IMR-90 (cell line): ENCODE measurements around the gene PCMTD2. TPM values are rescaled to one million over a fixed set of nuclear protein-coding genes. Genes with fewer than 3 reads are reported as not detected.

ENCODE experiments used
- ATAC-seq: fragments of 200-7000 bp; cut with Tn5 transposase; 2 replicates; pipeline ENCODE4 v1.9.1; 2020; ENCODE audit warnings: low read depth, mild to moderate bottlenecking, moderate library complexity
- BruUV-seq: library from RNA; stranded (reverse); fragments of 400-500 nt; replicated peaks from 2 replicates; lab custom pipeline; 2021; lab: Mats Ljungman, UMichigan
- CTCF ChIA-PET: fragments of 300-600 bp; formaldehyde crosslinking; extraction: SDS; loops from one replicate; lab custom pipeline; 2021; ENCODE audit warnings: antibody characterized with exemption; lab: Yijun Ruan, JAX
- POLR2A ChIA-PET: fragments of 300-600 bp; sonication (Branson Sonifier 250); formaldehyde crosslinking; loops from one replicate; lab custom pipeline; 2022; ENCODE audit warnings: antibody characterized with exemption; ENCODE audit not compliant: unreplicated experiment; lab: Charles Lee
- DNase-seq: peaks from one replicate; pipeline ENCODE4 v3.0.0; 2013
- H2AFZ ChIP-seq: replicated peaks from 2 replicates; pipeline ENCODE3; 2013; ENCODE audit warnings: low read length, mild to moderate bottlenecking; ENCODE audit not compliant: poor library complexity
- H2AK5ac ChIP-seq: 2 replicates; pipeline ENCODE4 v1.6.1; 2013; ENCODE audit warnings: low read depth, low read length, inconsistent platforms
- H2AK9ac ChIP-seq: replicated peaks from 2 replicates; pipeline ENCODE3; 2013; ENCODE audit warnings: mild to moderate bottlenecking, low read depth, low read length, moderate library complexity; ENCODE audit not compliant: poor library complexity
- H2BK120ac ChIP-seq: 2 replicates; pipeline ENCODE4 v1.6.1; 2013; ENCODE audit warnings: low read depth, low read length, inconsistent platforms
- H2BK15ac ChIP-seq: 3 replicates; pipeline ENCODE4 v1.6.1; 2013; ENCODE audit warnings: low read depth, low read length, inconsistent platforms
- H2BK20ac ChIP-seq: 2 replicates; pipeline ENCODE4 v1.6.1; 2013; ENCODE audit warnings: low read depth, mild to moderate bottlenecking, inconsistent platforms, low read length, moderate library complexity
- H2BK5ac ChIP-seq: 2 replicates; pipeline ENCODE4 v1.6.1; 2013; ENCODE audit warnings: mild to moderate bottlenecking, low read depth, low read length, inconsistent platforms; ENCODE audit not compliant: poor library complexity, severe bottlenecking
- H3K14ac ChIP-seq: replicated peaks from 2 replicates; pipeline ENCODE4 v1.6.1; 2013; ENCODE audit warnings: low read depth, low read length, inconsistent platforms
- H3K18ac ChIP-seq: 2 replicates; pipeline ENCODE4 v1.6.1; 2013; ENCODE audit warnings: low read depth, low read length, control low read depth
- H3K23ac ChIP-seq: 2 replicates; pipeline ENCODE4 v1.6.1; 2013; ENCODE audit warnings: low read depth, low read length, inconsistent platforms
- H3K27ac ChIP-seq: 2 replicates; pipeline ENCODE4 v1.5.1; 2013; ENCODE audit warnings: mild to moderate bottlenecking, control low read depth, low read length; ENCODE audit not compliant: insufficient read depth
- H3K27me3 ChIP-seq: 2 replicates; pipeline ENCODE4 v1.6.1; 2013; ENCODE audit warnings: low read length; ENCODE audit not compliant: control insufficient read depth, insufficient read depth
- H3K36me3 ChIP-seq: 2 replicates; pipeline ENCODE4 v1.6.1; 2013; ENCODE audit warnings: low read length, mixed read lengths; ENCODE audit not compliant: control insufficient read depth, insufficient read depth
- H3K4ac ChIP-seq: 2 replicates; pipeline ENCODE4 v1.6.1; 2013; ENCODE audit warnings: low read depth, low read length, inconsistent platforms
- H3K4me1 ChIP-seq: 2 replicates; pipeline ENCODE4 v1.6.1; 2013; ENCODE audit warnings: low read length, mixed read lengths; ENCODE audit not compliant: control insufficient read depth, insufficient read depth
- H3K4me2 ChIP-seq: 2 replicates; pipeline ENCODE4 v1.6.1; 2013; ENCODE audit warnings: low read depth, mild to moderate bottlenecking, control low read depth, low read length, moderate library complexity
- H3K4me3 ChIP-seq: 2 replicates; pipeline ENCODE4 v1.5.1; 2013; ENCODE audit warnings: low read depth, mild to moderate bottlenecking, control low read depth, low read length, moderate library complexity; ENCODE audit not compliant: insufficient read depth
- H3K56ac ChIP-seq: 2 replicates; pipeline ENCODE4 v1.6.1; 2013; ENCODE audit warnings: low read length, inconsistent platforms; ENCODE audit not compliant: insufficient read depth; ENCODE audit errors: extremely low read depth
- H3K79me1 ChIP-seq, 2 experiments: 2 replicates each; pipeline ENCODE4 v1.6.1; 2013; ENCODE audit warnings: low read length in 2 of 2, inconsistent platforms in 1 of 2, low read depth in 1 of 2
- H3K9ac ChIP-seq: 2 replicates; pipeline ENCODE4 v1.6.1; 2013; ENCODE audit warnings: low read depth, low read length, control low read depth
- H3K9me1 ChIP-seq: 2 replicates; pipeline ENCODE4 v1.6.1; 2013; ENCODE audit warnings: low read length, inconsistent platforms; ENCODE audit not compliant: insufficient read depth
- H3K9me3 ChIP-seq: 2 replicates; pipeline ENCODE4 v1.6.1; 2013; ENCODE audit warnings: low read length; ENCODE audit not compliant: control insufficient read depth, insufficient read depth
- H4K20me1 ChIP-seq: 2 replicates; pipeline ENCODE4 v1.6.1; 2013; ENCODE audit warnings: low read length, inconsistent platforms; ENCODE audit not compliant: insufficient read depth
- H4K5ac ChIP-seq: 2 replicates; pipeline ENCODE4 v1.6.1; 2013; ENCODE audit warnings: mild to moderate bottlenecking, low read depth, low read length, control low read depth
- H4K8ac ChIP-seq, 2 experiments: 2 replicates each; pipeline ENCODE4 v1.6.1; 2013; ENCODE audit warnings: low read depth in 2 of 2, low read length in 2 of 2, control low read depth in 1 of 2, inconsistent platforms in 1 of 2
- H4K91ac ChIP-seq: 2 replicates; pipeline ENCODE4 v1.6.1; 2013; ENCODE audit warnings: low read depth, low read length, inconsistent platforms; ENCODE audit not compliant: insufficient read depth
- BHLHE40 ChIP-seq: fragments of 150-350 bp; IDR thresholded peaks from 2 replicates; pipeline ENCODE4 v1.6.1; 2016; ENCODE audit warnings: mild to moderate bottlenecking, low read depth, low read length
- CEBPB ChIP-seq: IDR thresholded peaks from 2 replicates; pipeline ENCODE4 v1.6.1; 2012; ENCODE audit warnings: low read depth, low read length, improper control_type of control experiment
- MXI1 ChIP-seq: IDR thresholded peaks from 2 replicates; pipeline ENCODE4 v1.6.1; 2012; ENCODE audit warnings: low read depth, mild to moderate bottlenecking, low read length, moderate library complexity, borderline replicate concordance
- NFE2L2 ChIP-seq: fragments of 150-350 bp; IDR thresholded peaks from 2 replicates; pipeline ENCODE4 v1.6.1; 2016; ENCODE audit warnings: low read depth, mild to moderate bottlenecking, low read length
- RFX5 ChIP-seq: IDR thresholded peaks from 2 replicates; pipeline ENCODE4 v1.8.0; 2012; ENCODE audit warnings: low read depth, mild to moderate bottlenecking, low read length, moderate library complexity
- SMC3 ChIP-seq: fragments of 150-350 bp; IDR thresholded peaks from 2 replicates; pipeline ENCODE4 v1.6.1; 2016; ENCODE audit warnings: low read depth, mild to moderate bottlenecking, antibody characterized with exemption, low read length, moderate library complexity
- WGBS, 2 experiments: methylation state at CpG; one replicate each; pipeline versions ENCODE4 v1.1.5 to v1.1.7; 2013; ENCODE audit warnings: missing lambda C conversion rate in 2 of 2; ENCODE audit not compliant: insufficient read length in 1 of 2; ENCODE audit errors: extremely low coverage in 2 of 2; 5-methylcytosine and 5-hydroxymethylcytosine counted together
- dilution Hi-C: fragments of 300-500 bp; cut with HindIII; formaldehyde crosslinking; loops from one replicate; pipeline ENCODE4 v1.14.3; 2018; ENCODE audit warnings: low sequenced_read_pairs; ENCODE audit not compliant: unreplicated experiment
- in situ Hi-C: fragments of 300-500 bp; cut with MboI; formaldehyde crosslinking; loops from 3 replicates; pipeline ENCODE4 v1.14.3; 2019; ENCODE audit warnings: low sequenced_read_pairs, inconsistent platforms, mixed read lengths
- intact Hi-C: fragments of 100-400 bp; cut with micrococcal nuclease; formaldehyde crosslinking; loops from 2 replicates; pipeline ENCODE4 v1.10.0; 2022
- polyA plus RNA-seq, 3 experiments: library from polyadenylated mRNA; depleted of rRNA; stranded (reverse); fragments of >200 nt; gene quantifications; 2 replicates each; pipeline ENCODE4 v1.2.3, GENCODE V29; 2012; ENCODE audit warnings: low replicate concordance in 1 of 3
- total RNA-seq: library from RNA; depleted of rRNA; stranded (reverse); fragments of >200 nt; gene quantifications from 2 replicates; pipeline ENCODE4 v1.2.3, GENCODE V29; 2012
- TF ChIP-seq, protein P1 (sequence below): fragments of 150-350 bp; IDR thresholded peaks from 2 replicates; pipeline ENCODE4 v1.6.1; 2017; ENCODE audit warnings: mild to moderate bottlenecking, antibody characterized with exemption, low read length, low read depth

Gene PCMTD2
- total and polyA plus RNA-seq, 2 of the 4 experiments (the other 2 are of a cell fraction), result 23.6 to 28.3 TPM

DNA sequence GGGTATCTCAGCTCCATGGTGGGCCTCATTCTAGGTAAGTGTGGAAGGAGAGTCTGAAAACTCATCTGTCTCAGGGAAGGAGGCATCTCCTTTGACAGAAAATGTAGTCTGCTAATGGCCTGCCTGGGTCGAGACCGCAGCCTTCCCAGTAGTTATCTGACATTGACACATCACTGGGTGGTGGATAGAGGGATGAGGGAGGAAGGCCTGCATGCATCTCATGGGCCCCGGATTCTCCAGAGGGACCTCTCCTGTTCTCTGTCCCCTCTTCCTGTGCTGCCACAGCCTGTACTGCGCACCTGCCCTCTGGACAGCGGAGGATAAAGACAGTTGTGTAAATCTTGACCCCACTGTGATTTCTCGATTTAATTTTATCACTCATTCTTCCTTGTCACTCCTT, 4.7 kb downstream of the PCMTD2 start:
- no peak overlapping the region for H3K18ac ChIP-seq
- H3K14ac ChIP-seq, result no peak overlapping the region
- peaks cover 5% of the 10 kb centered on the region; the same call in 1 of the 2 replicates for H3K9me1 ChIP-seq
- dilution Hi-C loops, result no loop called here
- H2BK20ac ChIP-seq, result no peak overlapping the region
- no peak overlapping the region for H3K9ac ChIP-seq
- no peak overlapping the region for H2BK5ac ChIP-seq
- no peak overlapping the region for H3K4ac ChIP-seq
- no peaks in the 10 kb centered on the region for H4K20me1 ChIP-seq
- ATAC-seq, result no peak
- peaks cover 41 to 44% of the 10 kb centered on the region in 2 experiments for H3K79me1 ChIP-seq
- WGBS, 2 experiments, result no CpG with 5 or more reads among the region's 6 CpGs
- H3K56ac ChIP-seq, result no peak overlapping the region
- no peak overlapping the region for H3K23ac ChIP-seq
- DNase-seq, result no peak
- H2AFZ ChIP-seq, result peak overlapping the region; percentile 14
- CTCF ChIA-PET, result interaction anchor here (1.0 kb wide), 1 partner anchor 36 kb away, joined by 5 read pairs; no protein-coding TSS in a partner anchor
- H2AK9ac ChIP-seq, result no peak overlapping the region
- no peak overlapping the region for H2BK120ac ChIP-seq
- POLR2A ChIA-PET, result no interaction called here
- H2AK5ac ChIP-seq, result 0 out of 2 replicates have a peak overlapping the region, but pooled peaks have one; percentile 7
- no TSS peak for BruUV-seq
- peaks cover 10% of the 10 kb centered on the region for H3K36me3 ChIP-seq
- no peaks in the 10 kb centered on the region for H3K9me3 ChIP-seq
- no peak overlapping the region for H3K27ac ChIP-seq
- H3K27me3 ChIP-seq, result no peaks in the 10 kb centered on the region
- intact Hi-C loops, result no loop called here
- TF ChIP-seq CEBPB, result no peak
- TF ChIP-seq SMC3, result no peak
- TF ChIP-seq NFE2L2, result no peak
- TF ChIP-seq MXI1, result no peak
- TF ChIP-seq BHLHE40, result no peak
- no peak for TF ChIP-seq RFX5
- TF ChIP-seq, protein P1, sequence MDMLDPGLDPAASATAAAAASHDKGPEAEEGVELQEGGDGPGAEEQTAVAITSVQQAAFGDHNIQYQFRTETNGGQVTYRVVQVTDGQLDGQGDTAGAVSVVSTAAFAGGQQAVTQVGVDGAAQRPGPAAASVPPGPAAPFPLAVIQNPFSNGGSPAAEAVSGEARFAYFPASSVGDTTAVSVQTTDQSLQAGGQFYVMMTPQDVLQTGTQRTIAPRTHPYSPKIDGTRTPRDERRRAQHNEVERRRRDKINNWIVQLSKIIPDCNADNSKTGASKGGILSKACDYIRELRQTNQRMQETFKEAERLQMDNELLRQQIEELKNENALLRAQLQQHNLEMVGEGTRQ, result no peak
- H2BK15ac ChIP-seq, result no peak overlapping the region
- no peak overlapping the region for H4K8ac ChIP-seq
- no peak overlapping the region for H4K5ac ChIP-seq
- H3K4me1 ChIP-seq, result peaks cover 13% of the 10 kb centered on the region
- H4K91ac ChIP-seq, result no peak overlapping the region
- H3K4me3 ChIP-seq, result no peak overlapping the region
- H3K4me2 ChIP-seq, result no peak overlapping the region
- in situ Hi-C loops, result no loop called here
